GM03348 (cell line): Measurements from ENCODE around the gene HDAC1.
"Not testable (repeated sequence)": the region's sequence is repeated elsewhere in the genome, so short reads cannot be mapped to it uniquely, and the experiment has no call there.

ENCODE experiments used
- DNase-seq: peaks from one replicate; pipeline ENCODE4 v3.0.0; 2012; ENCODE audit warnings: low spot score

Gene HDAC1

GRCh38 chr1:32291708-32292538 lies at the start of gene HDAC1:
HDAC1 (plus strand) TSS chr1:32292083; CDS start chr1:32292170, 87 bp downstream.
- peak; percentile 98 for DNase-seq

GRCh38 chr1:32242341-32242851 lies 49.5 kb upstream of the HDAC1 start:
- peak; percentile 44 for DNase-seq

DNA sequence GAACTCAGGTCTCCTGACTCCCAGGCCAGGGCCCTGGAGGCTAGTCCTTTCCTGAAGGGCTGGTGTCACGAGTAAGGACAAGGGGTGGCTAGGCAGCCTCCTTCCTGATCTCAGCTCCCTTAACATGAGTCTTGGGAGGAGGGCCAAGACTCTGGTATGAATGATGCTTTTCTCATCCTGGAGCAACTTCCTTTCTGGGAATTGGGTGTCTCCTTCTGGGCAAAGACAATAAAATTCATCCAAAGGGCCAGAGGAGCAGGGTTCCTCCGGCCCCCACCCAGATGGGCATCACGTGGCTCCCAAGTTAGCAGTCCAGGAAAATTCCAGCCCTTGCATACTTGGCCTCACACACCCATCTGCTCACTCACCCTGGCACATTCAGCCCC lies 45.0 kb upstream of the HDAC1 start, which contains the start of gene FAM167B:
FAM167B (plus strand) TSS at position 335 of the 386 bp plus-strand sequence. CDS start 200 bp downstream, outside the sequence.
- DNase-seq: peak; percentile 94

DNA sequence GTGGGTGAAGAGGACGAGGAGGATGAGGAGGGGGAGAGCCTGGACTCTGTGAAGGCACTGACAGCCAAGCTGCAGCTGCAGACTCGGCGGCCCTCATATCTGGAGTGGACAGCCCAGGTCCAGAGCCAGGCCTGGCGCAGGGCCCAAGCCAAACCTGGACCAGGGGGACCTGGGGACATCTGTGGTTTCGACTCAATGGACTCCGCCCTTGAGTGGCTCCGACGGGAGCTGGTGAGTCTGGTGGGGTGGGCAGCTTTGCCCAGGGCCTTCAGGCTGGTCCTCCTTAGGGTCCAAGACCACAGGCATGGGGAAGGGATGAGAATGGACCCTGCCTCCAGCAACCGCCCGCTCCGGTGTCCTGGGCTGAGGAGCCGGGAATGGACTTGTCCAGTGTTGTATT lies 44.4 kb upstream of the HDAC1 start:
- DNase-seq: no peak

- DNase-seq: peak; percentile 89
Observed at GRCh38 chr1:32247983-32248889, 43.6 kb upstream of the HDAC1 start.

- no peak for DNase-seq
Observed at GRCh38 chr1:32249831-32250525, 41.9 kb upstream of the HDAC1 start.

GRCh38 chr1:32250893-32251716 lies 40.8 kb upstream of the HDAC1 start, which contains the start of gene LCK:
LCK (plus strand) TSS chr1:32251265; CDS start chr1:32274330, 23,065 bp downstream.
- no peak for DNase-seq

DNA sequence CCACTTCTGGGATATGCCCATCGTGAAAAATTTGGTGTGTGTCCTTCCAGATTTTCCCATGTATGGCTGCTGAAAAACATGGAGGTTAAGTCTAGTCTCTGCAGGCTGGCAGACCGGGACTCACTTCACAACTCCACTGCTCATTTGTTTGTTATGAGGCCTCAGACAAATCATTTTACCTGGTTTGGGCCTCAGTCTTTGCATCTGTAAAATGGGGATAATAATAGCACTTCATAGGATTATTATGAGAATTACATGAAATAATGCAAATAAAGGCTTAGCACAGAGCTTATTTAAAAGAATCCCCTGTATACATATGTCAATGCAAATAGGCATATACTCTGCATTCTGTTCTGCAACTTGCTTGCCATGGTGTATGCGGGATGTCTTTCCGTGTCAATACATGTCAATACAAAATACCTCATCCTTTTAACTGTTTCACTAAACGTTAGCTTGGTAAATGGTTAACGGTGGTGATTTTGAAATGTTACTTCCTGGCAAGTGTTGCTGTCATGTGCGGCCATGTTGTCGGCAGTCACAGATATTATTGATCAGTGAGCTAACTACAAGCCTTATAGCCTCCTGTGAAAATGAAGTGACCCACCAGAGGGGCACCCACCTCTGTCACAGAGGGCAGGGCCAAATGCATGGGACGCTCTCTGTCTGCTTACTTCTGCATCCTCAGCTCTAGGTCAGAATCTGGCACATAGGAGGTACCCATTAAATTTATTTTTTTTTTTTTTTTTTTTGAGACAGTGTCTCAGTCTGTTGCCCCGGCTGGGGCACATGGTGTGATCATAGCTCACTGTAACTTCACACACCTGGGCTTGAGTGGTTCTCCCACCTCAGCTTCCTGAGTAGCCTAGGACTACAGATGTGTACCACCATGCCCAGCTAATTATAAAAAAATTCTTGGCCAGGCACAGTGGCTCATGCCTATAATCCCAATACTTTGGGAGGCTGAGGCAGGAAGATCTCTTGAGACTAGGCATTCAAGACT lies 36.5 kb upstream of the HDAC1 start:
- DNase-seq: no peak

GRCh38 chr1:32256473-32257226 lies 35.2 kb upstream of the HDAC1 start:
- DNase-seq: no peak

DNA sequence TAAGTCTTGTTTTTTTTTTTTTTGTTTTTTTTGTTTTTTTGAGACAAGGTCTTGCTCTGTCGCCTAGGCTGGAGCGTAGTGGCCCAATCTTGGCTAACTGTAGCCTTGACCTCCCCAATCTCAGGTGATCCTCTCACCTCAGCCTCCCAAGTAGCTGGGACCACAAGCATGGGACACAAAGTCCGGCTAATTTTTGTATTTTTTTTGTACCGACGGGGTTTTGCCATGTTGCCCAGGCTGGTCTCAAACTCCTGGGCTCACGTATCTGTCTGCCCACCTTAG lies 34.7 kb upstream of the HDAC1 start:
- DNase-seq: no peak

DNA sequence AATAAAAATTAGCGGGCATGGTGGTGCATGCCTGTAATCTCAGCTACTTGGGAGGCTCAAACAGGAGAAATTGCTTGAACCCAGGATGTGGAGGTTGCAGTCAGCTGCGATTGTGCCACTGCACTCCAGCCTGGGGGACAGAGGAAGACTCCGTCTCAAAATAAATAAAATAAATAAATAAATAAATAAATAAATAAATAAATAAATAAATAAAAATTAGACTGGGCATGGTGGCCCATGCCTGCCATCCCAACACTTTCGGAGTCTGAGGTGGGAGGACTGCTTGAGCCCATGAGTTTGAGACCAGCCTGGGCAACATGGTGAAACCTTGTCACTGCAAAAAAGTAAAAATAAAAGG lies 28.7 kb upstream of the HDAC1 start:
- not testable (repeated sequence) for DNase-seq

DNA sequence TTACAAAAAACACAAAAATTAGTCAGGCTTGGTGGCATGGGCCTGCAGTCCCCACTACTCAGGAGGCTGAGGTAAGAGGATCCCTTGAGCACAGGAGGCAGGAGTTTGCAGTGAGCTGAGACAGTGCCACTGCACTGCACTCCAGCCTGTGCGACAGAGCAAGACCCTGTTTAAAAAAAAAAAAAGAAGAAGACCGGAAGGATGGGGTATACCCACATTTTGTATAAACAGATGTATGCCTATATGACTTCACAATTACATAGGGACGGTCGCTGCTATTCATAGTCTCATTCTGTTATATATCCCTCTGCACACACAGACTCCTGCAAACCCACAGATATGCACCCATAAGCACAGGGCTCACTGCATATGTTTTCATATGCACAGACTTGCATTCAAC lies 28.1 kb upstream of the HDAC1 start:
- DNase-seq: no peak

GRCh38 chr1:32265846-32266245 lies 26.0 kb upstream of the HDAC1 start:
- DNase-seq: no peak

GRCh38 chr1:32266921-32267591 lies 24.8 kb upstream of the HDAC1 start:
- DNase-seq: no peak

DNA sequence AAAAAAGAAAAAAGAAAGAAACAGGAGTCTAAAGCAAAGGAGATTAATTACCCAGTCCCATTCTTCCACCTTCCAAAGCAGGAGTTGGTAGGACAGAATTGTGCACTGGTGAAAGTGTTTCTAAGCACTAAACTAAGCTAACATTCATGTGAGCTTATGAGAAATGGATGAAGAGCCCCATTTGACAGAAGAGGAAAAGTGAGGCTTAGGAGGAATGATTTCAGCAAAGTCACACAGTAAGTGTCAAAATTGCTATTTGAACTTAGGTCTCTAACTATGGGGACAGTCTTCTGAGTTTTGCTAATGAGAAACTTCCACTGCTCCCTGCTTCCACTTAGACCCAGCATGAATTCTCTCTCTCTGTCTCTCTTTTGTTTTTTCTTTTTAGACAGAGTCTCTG lies 22.1 kb upstream of the HDAC1 start:
- no peak for DNase-seq

DNA sequence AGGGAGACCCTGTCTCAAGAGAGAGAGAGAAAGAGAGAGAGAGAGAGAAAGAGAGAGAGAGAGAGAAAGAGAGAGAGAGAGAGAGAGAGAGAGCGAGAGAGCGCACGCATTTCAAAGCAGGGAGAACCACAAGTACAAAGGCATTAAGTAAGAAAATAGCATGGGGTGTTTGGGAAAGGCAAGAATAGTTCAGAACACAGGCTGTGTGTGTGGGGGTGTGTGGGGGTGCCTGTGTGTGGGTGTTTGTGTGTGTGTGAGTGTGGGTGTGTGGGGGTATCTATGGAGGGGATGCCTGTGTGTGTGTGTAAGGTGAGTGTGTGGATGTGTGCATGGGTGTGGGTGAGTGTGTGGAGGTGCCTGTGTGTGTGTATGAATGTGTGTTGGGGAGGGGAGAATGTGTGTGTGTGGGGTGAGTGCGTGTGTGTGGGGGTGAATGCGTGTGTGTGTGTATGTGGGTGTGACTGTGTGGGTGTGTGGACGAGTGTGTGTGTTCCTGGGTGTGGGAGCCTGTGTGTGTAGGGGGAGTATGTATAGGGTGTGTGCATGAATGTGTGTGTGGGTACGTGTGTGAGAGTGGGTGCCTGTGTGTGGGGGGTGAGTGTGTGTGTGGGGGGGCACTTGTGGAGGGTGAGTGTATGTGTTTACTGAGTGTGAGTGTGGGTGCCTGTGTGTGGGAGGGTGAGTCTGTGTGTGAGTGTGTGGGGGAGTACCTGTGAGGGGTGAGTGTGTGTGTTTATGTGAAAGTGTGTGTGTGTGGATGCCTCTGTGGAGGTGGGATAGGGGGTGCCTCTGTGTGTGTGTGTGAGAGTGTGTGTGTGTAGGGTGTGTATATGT lies 19.1 kb upstream of the HDAC1 start:
- DNase-seq: no peak

GRCh38 chr1:32273391-32274208 lies 18.3 kb upstream of the HDAC1 start:
- no peak for DNase-seq
